CD4-positive, alpha-beta T cell treated with Interleukin-12 subunit alpha and Interleukin-12 subunit beta, for 1 hour (primary cell): ENCODE results near the gene LPIN2.

ENCODE experiments used
- DNase-seq: peaks from one replicate; pipeline ENCODE4 v3.0.0-alpha.2; 2020

LPIN2 gene

GRCh38 chr18:2998644-2999043, 14.3 kb downstream of the LPIN2 start:
- DNase-seq = no peak

GRCh38 chr18:2997846-2998564, 14.9 kb downstream of the LPIN2 start:
- no peak for DNase-seq

GRCh38 chr18:2997429-2997828, 15.5 kb downstream of the LPIN2 start:
- no peak for DNase-seq

GRCh38 chr18:2994603-2995432, 18.1 kb downstream of the LPIN2 start:
- DNase-seq = peak; percentile 84

- no peak for DNase-seq
Measured at GRCh38 chr18:2994020-2994589, 18.8 kb downstream of the LPIN2 start.

GRCh38 chr18:2992995-2993877, 19.7 kb downstream of the LPIN2 start:
- no peak for DNase-seq

- no peak for DNase-seq
Measured at GRCh38 chr18:2990956-2991640, 21.8 kb downstream of the LPIN2 start.

GRCh38 chr18:2987876-2988790, 24.8 kb downstream of the LPIN2 start:
- no peak for DNase-seq

GRCh38 chr18:2986150-2986865, 26.6 kb downstream of the LPIN2 start:
- DNase-seq = no peak

GRCh38 chr18:2985628-2986027, 27.3 kb downstream of the LPIN2 start:
- peak; percentile 78 for DNase-seq

- no peak for DNase-seq
Measured at GRCh38 chr18:2984703-2985261, 28.2 kb downstream of the LPIN2 start.

- no peak for DNase-seq
Measured at GRCh38 chr18:2984091-2984490, 28.9 kb downstream of the LPIN2 start.

- no peak for DNase-seq
Measured at GRCh38 chr18:2983296-2983695, 29.6 kb downstream of the LPIN2 start.

- peak; percentile 61 for DNase-seq
Measured at GRCh38 chr18:2982452-2983269, 30.3 kb downstream of the LPIN2 start.

- DNase-seq = no peak
Measured at GRCh38 chr18:2982022-2982421, 30.9 kb downstream of the LPIN2 start.

- DNase-seq = peak; percentile 67
Measured at GRCh38 chr18:2981212-2981728, 31.7 kb downstream of the LPIN2 start.

GRCh38 chr18:2979871-2980790, 32.8 kb downstream of the LPIN2 start:
- peak; percentile 59 for DNase-seq

GRCh38 chr18:2979129-2979528, 33.8 kb downstream of the LPIN2 start:
- no peak for DNase-seq
